ENCODE data around the gene ARMC12.

The ARMC12 gene

GRCh38 chr6:35725721-35726438 is 11.0 kb upstream of the ARMC12 start:
- Histone ChIP-seq H3K27me3 (ENCODE audit: control insufficient read depth in 2 of 2, insufficient read depth in 2 of 2, low read length in 2 of 2) (no peaks in the 10 kb centered on the region), H3K4me1 (ENCODE audit: control insufficient read depth in 2 of 2, insufficient read depth in 2 of 2, low read length in 2 of 2) (peaks cover 72 to 87% of the 10 kb centered on the region in 2 donors), H3K9ac (ENCODE audit: low read depth in 1 of 2, low read length in 2 of 2) (peak overlapping the region; percentile 94 to 98), H3K9me3 (ENCODE audit: control insufficient read depth in 2 of 2, low read length in 2 of 2) (no peaks in the 10 kb centered on the region), H3K4me3 (ENCODE audit: low read length in 2 of 2) (peak overlapping the region; percentile 36 to 75), H3K27ac (ENCODE audit: low read depth in 2 of 2, low read length in 2 of 2) (peak overlapping the region; percentile 100), H3K36me3 (ENCODE audit: control insufficient read depth in 2 of 2, insufficient read depth in 2 of 2, low read length in 2 of 2) (no peaks in the 10 kb centered on the region)

GRCh38 chr6:35727231-35727934 is 9.4 kb upstream of the ARMC12 start:
- Histone ChIP-seq H3K9ac (ENCODE audit: low read depth in 1 of 2, low read length in 2 of 2) (peak overlapping the region; percentile 94 to 98), H3K4me3 (ENCODE audit: low read length in 2 of 2) (peak overlapping the region; percentile 75 to 76), H3K36me3 (ENCODE audit: control insufficient read depth in 2 of 2, insufficient read depth in 2 of 2, low read length in 2 of 2) (no peaks in the 10 kb centered on the region), H3K27ac (ENCODE audit: low read depth in 2 of 2, low read length in 2 of 2) (peak overlapping the region; percentile 100), H3K27me3 (ENCODE audit: control insufficient read depth in 2 of 2, insufficient read depth in 2 of 2, low read length in 2 of 2) (no peaks in the 10 kb centered on the region), H3K4me1 (ENCODE audit: control insufficient read depth in 2 of 2, insufficient read depth in 2 of 2, low read length in 2 of 2) (peaks cover 73 to 90% of the 10 kb centered on the region in 2 donors), H3K9me3 (ENCODE audit: control insufficient read depth in 2 of 2, low read length in 2 of 2) (no peaks in the 10 kb centered on the region)

- peaks cover 74 to 92% of the 10 kb centered on the region in 2 donors for H3K4me1 ChIP-seq (ENCODE audit: control insufficient read depth in 2 of 2, insufficient read depth in 2 of 2, low read length in 2 of 2)
- H3K9ac ChIP-seq (ENCODE audit: low read depth in 1 of 2, low read length in 2 of 2), result peak overlapping the region; percentile 94 to 98
- peak overlapping the region; percentile 75 to 76 for H3K4me3 ChIP-seq (ENCODE audit: low read length in 2 of 2)
- H3K27ac ChIP-seq (ENCODE audit: low read depth in 2 of 2, low read length in 2 of 2), result peak overlapping the region; percentile 100
- H3K27me3 ChIP-seq (ENCODE audit: control insufficient read depth in 2 of 2, insufficient read depth in 2 of 2, low read length in 2 of 2), result no peaks in the 10 kb centered on the region
- H3K9me3 ChIP-seq (ENCODE audit: control insufficient read depth in 2 of 2, low read length in 2 of 2), result no peaks in the 10 kb centered on the region
- H3K36me3 ChIP-seq (ENCODE audit: control insufficient read depth in 2 of 2, insufficient read depth in 2 of 2, low read length in 2 of 2), result no peaks in the 10 kb centered on the region
Measured at GRCh38 chr6:35727935-35728682, 8.7 kb upstream of the ARMC12 start.

GRCh38 chr6:35728683-35729678 is 7.9 kb upstream of the ARMC12 start:
- peaks cover 74 to 85% of the 10 kb centered on the region in 2 donors for H3K4me1 ChIP-seq (ENCODE audit: control insufficient read depth in 2 of 2, insufficient read depth in 2 of 2, low read length in 2 of 2)

GRCh38 chr6:35729722-35730121 is 7.1 kb upstream of the ARMC12 start:
- H3K36me3 ChIP-seq (ENCODE audit: control insufficient read depth in 2 of 2, insufficient read depth in 2 of 2, low read length in 2 of 2), result no peaks in the 10 kb centered on the region
- no peak overlapping the region for H3K4me3 ChIP-seq (ENCODE audit: low read length in 2 of 2)
- H3K9ac ChIP-seq (ENCODE audit: low read depth in 1 of 2, low read length in 2 of 2), result peak overlapping the region; percentile 82 to 90
- peaks cover 67 to 77% of the 10 kb centered on the region in 2 donors for H3K4me1 ChIP-seq (ENCODE audit: control insufficient read depth in 2 of 2, insufficient read depth in 2 of 2, low read length in 2 of 2)
- no peaks in the 10 kb centered on the region for H3K9me3 ChIP-seq (ENCODE audit: control insufficient read depth in 2 of 2, low read length in 2 of 2)
- H3K27ac ChIP-seq (ENCODE audit: low read depth in 2 of 2, low read length in 2 of 2), result peak overlapping the region; percentile 100
- H3K27me3 ChIP-seq (ENCODE audit: control insufficient read depth in 2 of 2, insufficient read depth in 2 of 2, low read length in 2 of 2), result no peaks in the 10 kb centered on the region

More at GRCh38 chr6:35728683-35729678, 7.9 kb upstream of the ARMC12 start:
- Histone ChIP-seq H3K27me3 (ENCODE audit: control insufficient read depth in 2 of 2, insufficient read depth in 2 of 2, low read length in 2 of 2) (no peaks in the 10 kb centered on the region), H3K9ac (ENCODE audit: low read depth in 1 of 2, low read length in 2 of 2) (peak overlapping the region; percentile 82 to 90), H3K9me3 (ENCODE audit: control insufficient read depth in 2 of 2, low read length in 2 of 2) (no peaks in the 10 kb centered on the region), H3K36me3 (ENCODE audit: control insufficient read depth in 2 of 2, insufficient read depth in 2 of 2, low read length in 2 of 2) (no peaks in the 10 kb centered on the region), H3K27ac (ENCODE audit: low read depth in 2 of 2, low read length in 2 of 2) (peak overlapping the region; percentile 100), H3K4me3 (ENCODE audit: low read length in 2 of 2) (peak overlapping the region; percentile 44 to 75)

GRCh38 chr6:35730745-35731413 is 6.0 kb upstream of the ARMC12 start:
- Histone ChIP-seq H3K36me3 (ENCODE audit: control insufficient read depth in 2 of 2, insufficient read depth in 2 of 2, low read length in 2 of 2) (no peaks in the 10 kb centered on the region), H3K9ac (ENCODE audit: low read depth in 1 of 2, low read length in 2 of 2) (peak overlapping the region; percentile 64 to 82), H3K4me1 (ENCODE audit: control insufficient read depth in 2 of 2, insufficient read depth in 2 of 2, low read length in 2 of 2) (peaks cover 56 to 66% of the 10 kb centered on the region in 2 donors), H3K27ac (ENCODE audit: low read depth in 2 of 2, low read length in 2 of 2) (peak overlapping the region; percentile 100), H3K9me3 (ENCODE audit: control insufficient read depth in 2 of 2, low read length in 2 of 2) (no peaks in the 10 kb centered on the region), H3K27me3 (ENCODE audit: control insufficient read depth in 2 of 2, insufficient read depth in 2 of 2, low read length in 2 of 2) (no peaks in the 10 kb centered on the region), H3K4me3 (ENCODE audit: low read length in 2 of 2) (peak overlapping the region; percentile 22 to 74)

- peak overlapping the region; percentile 75 to 82 for H3K9ac ChIP-seq (ENCODE audit: low read depth in 1 of 2, low read length in 2 of 2)
- no peaks in the 10 kb centered on the region for H3K9me3 ChIP-seq (ENCODE audit: control insufficient read depth in 2 of 2, low read length in 2 of 2)
- H3K4me1 ChIP-seq (ENCODE audit: control insufficient read depth in 2 of 2, insufficient read depth in 2 of 2, low read length in 2 of 2), result peaks cover 51 to 61% of the 10 kb centered on the region in 2 donors
- H3K4me3 ChIP-seq (ENCODE audit: low read length in 2 of 2), result peak overlapping the region; percentile 68 to 74
- H3K27me3 ChIP-seq (ENCODE audit: control insufficient read depth in 2 of 2, insufficient read depth in 2 of 2, low read length in 2 of 2), result no peaks in the 10 kb centered on the region
- peak overlapping the region; percentile 100 for H3K27ac ChIP-seq (ENCODE audit: low read depth in 2 of 2, low read length in 2 of 2)
- H3K36me3 ChIP-seq (ENCODE audit: control insufficient read depth in 2 of 2, insufficient read depth in 2 of 2, low read length in 2 of 2), result no peaks in the 10 kb centered on the region
Measured at GRCh38 chr6:35731414-35731735, 5.5 kb upstream of the ARMC12 start.

- H3K4me1 ChIP-seq (ENCODE audit: control insufficient read depth in 2 of 2, insufficient read depth in 2 of 2, low read length in 2 of 2), result peaks cover 45 to 55% of the 10 kb centered on the region in 2 donors
- no peaks in the 10 kb centered on the region for H3K27me3 ChIP-seq (ENCODE audit: control insufficient read depth in 2 of 2, insufficient read depth in 2 of 2, low read length in 2 of 2)
- H3K36me3 ChIP-seq (ENCODE audit: control insufficient read depth in 2 of 2, insufficient read depth in 2 of 2, low read length in 2 of 2), result no peaks in the 10 kb centered on the region
- H3K9ac ChIP-seq (ENCODE audit: low read depth in 1 of 2, low read length in 2 of 2), result peak overlapping the region; percentile 82 to 91
- H3K27ac ChIP-seq (ENCODE audit: low read depth in 2 of 2, low read length in 2 of 2), result peak overlapping the region; percentile 100
- H3K4me3 ChIP-seq (ENCODE audit: low read length in 2 of 2), result peak overlapping the region; percentile 68 to 74
- H3K9me3 ChIP-seq (ENCODE audit: control insufficient read depth in 2 of 2, low read length in 2 of 2), result no peaks in the 10 kb centered on the region
Measured at GRCh38 chr6:35731736-35732532, 4.9 kb upstream of the ARMC12 start.

All from mucosa of rectum (tissue), 2 donors.